Panc1 (cell line): ENCODE measurements around the gene CAD. TPM values are rescaled to one million over a fixed set of nuclear protein-coding genes. Genes with fewer than 3 reads are reported as not detected.

Experiments
- ATAC-seq: fragments of 200-7000 bp; cut with Tn5 transposase; 2 replicates; pipeline ENCODE4 v1.9.1; 2020; ENCODE audit warnings: mild to moderate bottlenecking, moderate library complexity
- BruUV-seq: library from RNA; stranded (reverse); fragments of 400-500 nt; replicated peaks from 2 replicates; lab custom pipeline; 2021; lab: Mats Ljungman, UMichigan
- CTCF ChIA-PET: fragments of 300-600 bp; sonication (Branson Sonifier 250); formaldehyde crosslinking; loops from one replicate; lab custom pipeline; 2022; ENCODE audit warnings: antibody characterized with exemption; lab: Charles Lee
- POLR2A ChIA-PET: fragments of 300-600 bp; sonication (Branson Sonifier 250); formaldehyde crosslinking; loops from one replicate; lab custom pipeline; 2022; ENCODE audit warnings: antibody characterized with exemption; lab: Charles Lee
- DNase-seq: peaks from one replicate; pipeline ENCODE4 v3.0.0-alpha.2; 2010; ENCODE audit warnings: low read depth, low spot score
- H3K27ac ChIP-seq: 2 replicates; pipeline ENCODE4 v1.5.1; 2011; ENCODE audit warnings: mild to moderate bottlenecking, low read length, inconsistent platforms
- H3K27me3 ChIP-seq: fragments of 200-500 bp; sonication (Bioruptor generic); 2 replicates; pipeline ENCODE4 v1.6.0; 2014; ENCODE audit warnings: low read length, inconsistent platforms; ENCODE audit not compliant: control insufficient read depth, insufficient read depth
- H3K36me3 ChIP-seq: fragments of 200-500 bp; sonication (Bioruptor generic); 2 replicates; pipeline ENCODE4 v1.5.1; 2014; ENCODE audit warnings: inconsistent platforms, mild to moderate bottlenecking, low read length, moderate library complexity; ENCODE audit not compliant: control insufficient read depth, insufficient read depth
- H3K4me1 ChIP-seq: 2 replicates; pipeline ENCODE4 v1.5.1; 2011; ENCODE audit warnings: inconsistent platforms, mild to moderate bottlenecking, low read length, moderate library complexity; ENCODE audit not compliant: control insufficient read depth, insufficient read depth
- H3K4me3 ChIP-seq, 2 experiments: 2 replicates each; pipeline ENCODE4 v1.5.1; 2011 to 2012; ENCODE audit warnings: low read depth in 2 of 2, low read length in 2 of 2, mild to moderate bottlenecking in 2 of 2, inconsistent platforms in 1 of 2, moderate library complexity in 1 of 2
- H3K9me3 ChIP-seq: fragments of 200-500 bp; sonication (Bioruptor generic); 2 replicates; pipeline ENCODE4 v1.5.1; 2014; ENCODE audit warnings: low read depth, mild to moderate bottlenecking, inconsistent platforms, low read length, moderate library complexity; ENCODE audit not compliant: control insufficient read depth, insufficient read depth
- POLR2AphosphoS5 ChIP-seq: IDR thresholded peaks from 2 replicates; pipeline ENCODE4 v1.6.1; 2012; ENCODE audit warnings: mild to moderate bottlenecking, low read depth, low read length, moderate library complexity
- REST ChIP-seq, 2 experiments: IDR thresholded peaks; 2 replicates each; pipeline ENCODE4 v1.6.1; 2011 to 2012; ENCODE audit warnings: low read depth in 2 of 2, control low read depth in 1 of 2, low read length in 1 of 2, mild to moderate bottlenecking in 1 of 2, moderate library complexity in 1 of 2; ENCODE audit not compliant: insufficient read depth in 1 of 2
- SIN3A ChIP-seq: IDR thresholded peaks from 2 replicates; pipeline ENCODE4 v1.6.1; 2012; ENCODE audit warnings: low read depth, mild to moderate bottlenecking, low read length, moderate library complexity, borderline replicate concordance; ENCODE audit not compliant: insufficient read depth
- TCF7L2 ChIP-seq: IDR thresholded peaks from 2 replicates; pipeline ENCODE4 v1.6.1; 2011; ENCODE audit warnings: mild to moderate bottlenecking, low read depth, low read length, inconsistent platforms
- in situ Hi-C: cut with HindIII; loops from 2 replicates; pipeline ENCODE4 v1.10.0; 2016; ENCODE audit warnings: low sequenced_read_pairs, low pct_unique_long_range_greater_than_20kb
- intact Hi-C: fragments of 100-400 bp; cut with micrococcal nuclease; formaldehyde crosslinking; loops from one replicate; pipeline ENCODE4 v1.10.0; 2022; ENCODE audit not compliant: unreplicated experiment
- total RNA-seq: library from RNA; stranded (reverse); gene quantifications from one replicate; pipeline ENCODE4 v1.2.1, GENCODE V29; 2021; ENCODE audit not compliant: unreplicated experiment
- TF ChIP-seq, protein P1 (sequence below): fragments of 450-650 bp; IDR thresholded peaks from 2 replicates; pipeline ENCODE4 v1.5.1; 2017; ENCODE audit warnings: mild to moderate bottlenecking

The CAD gene
- total RNA-seq, 1 experiment from 2014 or later: 76.7 TPM

- in situ Hi-C loops (no loop called here), intact Hi-C loops (no loop called here)
- H3K27me3 ChIP-seq: no peaks in the 10 kb centered on the region
- H3K36me3 ChIP-seq: no peaks in the 10 kb centered on the region
- H3K27ac ChIP-seq: no peak overlapping the region
- BruUV-seq: no TSS peak
- TF ChIP-seq, protein P1, sequence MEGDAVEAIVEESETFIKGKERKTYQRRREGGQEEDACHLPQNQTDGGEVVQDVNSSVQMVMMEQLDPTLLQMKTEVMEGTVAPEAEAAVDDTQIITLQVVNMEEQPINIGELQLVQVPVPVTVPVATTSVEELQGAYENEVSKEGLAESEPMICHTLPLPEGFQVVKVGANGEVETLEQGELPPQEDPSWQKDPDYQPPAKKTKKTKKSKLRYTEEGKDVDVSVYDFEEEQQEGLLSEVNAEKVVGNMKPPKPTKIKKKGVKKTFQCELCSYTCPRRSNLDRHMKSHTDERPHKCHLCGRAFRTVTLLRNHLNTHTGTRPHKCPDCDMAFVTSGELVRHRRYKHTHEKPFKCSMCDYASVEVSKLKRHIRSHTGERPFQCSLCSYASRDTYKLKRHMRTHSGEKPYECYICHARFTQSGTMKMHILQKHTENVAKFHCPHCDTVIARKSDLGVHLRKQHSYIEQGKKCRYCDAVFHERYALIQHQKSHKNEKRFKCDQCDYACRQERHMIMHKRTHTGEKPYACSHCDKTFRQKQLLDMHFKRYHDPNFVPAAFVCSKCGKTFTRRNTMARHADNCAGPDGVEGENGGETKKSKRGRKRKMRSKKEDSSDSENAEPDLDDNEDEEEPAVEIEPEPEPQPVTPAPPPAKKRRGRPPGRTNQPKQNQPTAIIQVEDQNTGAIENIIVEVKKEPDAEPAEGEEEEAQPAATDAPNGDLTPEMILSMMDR: no peak
- DNase-seq (no peak), ATAC-seq (no peak)
- ChIA-PET CTCF (no interaction called here), POLR2A (no interaction called here)
- H3K4me1 ChIP-seq: no peaks in the 10 kb centered on the region
- H3K9me3 ChIP-seq: no peaks in the 10 kb centered on the region
- H3K4me3 ChIP-seq: no peak overlapping the region
Measured at GRCh38 chr2:27185331-27186026, 31.7 kb upstream of the CAD start.

GRCh38 chr2:27186613-27187345 is 30.4 kb upstream of the CAD start:
- intact Hi-C loops (no loop called here), in situ Hi-C loops (no loop called here)
- ChIA-PET POLR2A (no interaction called here), CTCF (no interaction called here)
- ATAC-seq: no peak
- TF ChIP-seq SIN3A (no peak), REST (IDR thresholded peaks at IDR 0.05; ENCODE audit: insufficient read depth in 1 of 2, low read depth in 2 of 2, low read length in 1 of 2) (no peak), TCF7L2 (no peak), POLR2AphosphoS5 (no peak)
- TF ChIP-seq, protein P1: no peak
- Histone ChIP-seq H3K9me3 (no peaks in the 10 kb centered on the region), H3K27me3 (no peaks in the 10 kb centered on the region), H3K4me1 (no peaks in the 10 kb centered on the region), H3K27ac (no peak overlapping the region), H3K4me3 (no peak overlapping the region), H3K36me3 (no peaks in the 10 kb centered on the region)
- no peak for DNase-seq
- no TSS peak for BruUV-seq
